PC-9 (cell line): Measurements from ENCODE around the gene NAT9. TPM values are rescaled to one million over a fixed set of nuclear protein-coding genes. Genes with fewer than 3 reads are reported as not detected.

ENCODE experiments used
- BruUV-seq: library from RNA; stranded (reverse); fragments of 400-500 nt; replicated peaks from 2 replicates; lab custom pipeline; 2021; lab: Mats Ljungman, UMichigan
- CTCF ChIA-PET: fragments of 300-600 bp; sonication (Branson Sonifier 250); formaldehyde crosslinking; loops from one replicate; lab custom pipeline; 2022; ENCODE audit warnings: antibody characterized with exemption; lab: Charles Lee
- POLR2A ChIA-PET: fragments of 300-600 bp; sonication (Branson Sonifier 250); formaldehyde crosslinking; loops from one replicate; lab custom pipeline; 2022; ENCODE audit warnings: antibody characterized with exemption; ENCODE audit not compliant: unreplicated experiment; lab: Charles Lee
- DNase-seq, 2 experiments: peaks; one replicate each; pipeline versions ENCODE4 v3.0.0 to v3.0.0-alpha.2; 2015 to 2022; ENCODE audit warnings: mixed read lengths in 1 of 2
- H2AFZ ChIP-seq: fragments of 200-600 bp; sonication (generic); 2 replicates; pipeline ENCODE4 v1.8.1; 2017; ENCODE audit warnings: antibody characterized with exemption
- H3F3A ChIP-seq: fragments of 200-600 bp; sonication (generic); 2 replicates; pipeline ENCODE4 v1.8.1; 2017; ENCODE audit warnings: antibody characterized with exemption, mild to moderate bottlenecking, low read depth; ENCODE audit not compliant: insufficient read depth
- H3K27ac ChIP-seq: fragments of 200-600 bp; sonication (generic); 2 replicates; pipeline ENCODE4 v1.6.1; 2016; ENCODE audit warnings: mixed run types
- H3K27me3 ChIP-seq: fragments of 200-600 bp; sonication (generic); 2 replicates; pipeline ENCODE4 v1.6.1; 2016; ENCODE audit warnings: low read depth, mixed run types; ENCODE audit not compliant: insufficient read depth
- H3K36me3 ChIP-seq: fragments of 200-600 bp; sonication (generic); 2 replicates; pipeline ENCODE4 v1.6.1; 2016; ENCODE audit warnings: low read depth, mixed run types
- H3K4me1 ChIP-seq: fragments of 200-600 bp; sonication (generic); replicated peaks from 2 replicates; pipeline ENCODE4 v1.6.1; 2016; ENCODE audit warnings: mixed run types; ENCODE audit not compliant: insufficient read depth
- H3K4me2 ChIP-seq: fragments of 200-600 bp; sonication (generic); 2 replicates; pipeline ENCODE4 v1.6.1; 2017; ENCODE audit warnings: mixed run types
- H3K4me3 ChIP-seq: fragments of 200-600 bp; sonication (generic); 2 replicates; pipeline ENCODE4 v1.6.1; 2016; ENCODE audit warnings: mixed run types
- H3K79me2 ChIP-seq: fragments of 200-600 bp; sonication (generic); 2 replicates; pipeline ENCODE4 v1.6.1; 2017; ENCODE audit warnings: low read depth, mixed run types
- H3K9me2 ChIP-seq: fragments of 200-600 bp; sonication (generic); 2 replicates; pipeline ENCODE4 v1.8.1; 2017; ENCODE audit warnings: mild to moderate bottlenecking; ENCODE audit not compliant: insufficient read depth
- H3K9me3 ChIP-seq: fragments of 200-600 bp; sonication (generic); 2 replicates; pipeline ENCODE4 v1.8.1; 2016; ENCODE audit warnings: low read depth; ENCODE audit not compliant: insufficient read depth
- H4K20me1 ChIP-seq: fragments of 200-600 bp; sonication (generic); 2 replicates; pipeline ENCODE4 v1.8.1; 2017; ENCODE audit not compliant: insufficient read depth
- CTCF ChIP-seq: fragments of 200-600 bp; sonication (generic); conservative IDR thresholded peaks from 2 replicates; pipeline ENCODE4 v1.6.1; 2017; ENCODE audit warnings: mixed run types, antibody characterized with exemption, mild to moderate bottlenecking, moderate library complexity
- EZH2 ChIP-seq: fragments of 200-600 bp; sonication (generic); IDR thresholded peaks from 2 replicates; pipeline ENCODE4 v1.8.0; 2017; ENCODE audit warnings: antibody characterized with exemption, low read depth
- intact Hi-C: fragments of 100-400 bp; cut with micrococcal nuclease; formaldehyde crosslinking; loops from one replicate; pipeline ENCODE4 v1.10.0; 2022; ENCODE audit not compliant: unreplicated experiment
- total RNA-seq: library from RNA; stranded (reverse); gene quantifications from 2 replicates; pipeline ENCODE4 v1.2.3, GENCODE V29; 2021

Gene NAT9
- total RNA-seq, 1 experiment from 2014 or later, result 31.5 TPM

GRCh38 chr17:74822939-74823367 is 46.8 kb upstream of the NAT9 start:
- Histone ChIP-seq H3K36me3 (no peaks in the 10 kb centered on the region), H3K79me2 (no peaks in the 10 kb centered on the region), H3K4me1 (no peaks in the 10 kb centered on the region), H3K9me2 (no peaks in the 10 kb centered on the region), H3F3A (no peaks in the 10 kb centered on the region), H3K27me3 (no peaks in the 10 kb centered on the region), H3K9me3 (no peaks in the 10 kb centered on the region), H2AFZ (no peak overlapping the region), H3K27ac (no peak overlapping the region), H4K20me1 (no peaks in the 10 kb centered on the region), H3K4me3 (no peak overlapping the region), H3K4me2 (no peak overlapping the region)
- BruUV-seq, result no TSS peak
- TF ChIP-seq CTCF, result no peak
- TF ChIP-seq EZH2, result no peak
- CTCF ChIA-PET, result interaction anchor here (0.6 kb wide), 1 partner anchor 635 kb away, joined by 4 read pairs; no protein-coding TSS in a partner anchor
- intact Hi-C loops, result no loop called here
- no peak for DNase-seq
- POLR2A ChIA-PET, result no interaction called here

DNA sequence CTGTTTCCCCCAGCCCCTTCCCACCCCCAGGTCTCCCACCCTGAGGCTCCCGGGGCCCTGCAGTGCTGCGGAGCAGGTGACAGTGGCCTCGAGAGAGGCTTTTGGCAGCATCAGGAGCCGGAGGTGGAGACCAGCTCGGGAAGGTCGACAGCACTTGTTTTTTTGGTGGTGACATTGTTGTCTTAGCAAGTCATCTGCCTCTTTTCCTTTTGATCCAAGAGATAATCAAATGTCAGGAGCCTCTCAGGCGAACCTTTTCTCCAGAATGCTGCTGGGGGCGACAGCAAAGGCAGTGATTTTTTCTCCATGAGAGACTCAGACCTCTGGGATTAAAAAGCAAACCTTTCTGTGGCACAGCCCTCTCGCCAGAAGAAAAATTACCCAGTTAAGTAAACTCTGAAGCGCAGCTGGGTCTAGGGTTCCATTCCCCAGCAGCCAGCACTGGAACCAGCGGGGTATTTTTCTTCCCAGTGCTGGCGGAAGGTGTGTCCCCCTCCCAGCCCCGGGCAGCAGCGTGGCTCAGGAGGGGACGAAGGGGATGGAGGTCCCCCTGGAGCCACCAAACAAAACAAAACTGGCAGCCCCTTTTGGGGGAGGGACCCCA is 46.3 kb upstream of the NAT9 start:
- H3K4me3 ChIP-seq, result no peak overlapping the region
- TF ChIP-seq EZH2 (no peak), CTCF (no peak)
- H3K4me2 ChIP-seq, result no peak overlapping the region
- H4K20me1 ChIP-seq, result no peaks in the 10 kb centered on the region
- CTCF ChIA-PET, result interaction anchor here (0.6 kb wide), 1 partner anchor 636 kb away, joined by 4 read pairs; no protein-coding TSS in a partner anchor
- H3K27ac ChIP-seq, result no peak overlapping the region
- no peaks in the 10 kb centered on the region for H3K9me3 ChIP-seq
- H3K27me3 ChIP-seq, result no peaks in the 10 kb centered on the region
- H3F3A ChIP-seq, result no peaks in the 10 kb centered on the region
- H3K79me2 ChIP-seq, result no peaks in the 10 kb centered on the region
- H3K9me2 ChIP-seq, result no peaks in the 10 kb centered on the region
- no peak for DNase-seq
- no TSS peak for BruUV-seq
- no peak overlapping the region for H2AFZ ChIP-seq
- H3K4me1 ChIP-seq, result no peaks in the 10 kb centered on the region
- POLR2A ChIA-PET, result no interaction called here
- H3K36me3 ChIP-seq, result no peaks in the 10 kb centered on the region
- intact Hi-C loops, result no loop called here

- Histone ChIP-seq H4K20me1 (no peaks in the 10 kb centered on the region), H2AFZ (no peak overlapping the region), H3K4me1 (no peaks in the 10 kb centered on the region), H3K4me2 (no peak overlapping the region), H3K27me3 (no peaks in the 10 kb centered on the region), H3K79me2 (no peaks in the 10 kb centered on the region), H3F3A (no peaks in the 10 kb centered on the region), H3K27ac (no peak overlapping the region), H3K36me3 (no peaks in the 10 kb centered on the region), H3K9me3 (no peaks in the 10 kb centered on the region), H3K9me2 (no peaks in the 10 kb centered on the region), H3K4me3 (no peak overlapping the region)
- CTCF ChIA-PET, result no interaction called here
- TF ChIP-seq CTCF, result no peak
- TF ChIP-seq EZH2, result no peak
- intact Hi-C loops, result no loop called here
- POLR2A ChIA-PET, result no interaction called here
- no peak for DNase-seq
- BruUV-seq, result no TSS peak
These were observed 45.6 kb upstream of the NAT9 start for GRCh38 chr17:74821655-74822334.
